Suppressor macrophage treated with lipopolysaccharide for 4 hours (primary cell): ENCODE measurements around the gene AIG1.

Source experiments
- DNase-seq: peaks from one replicate; pipeline ENCODE4 v3.0.0-alpha.2; 2020

The AIG1 gene

GRCh38 chr6:143204045-143204444, 143.4 kb downstream of the AIG1 start:
- DNase-seq: no peak

GRCh38 chr6:143205131-143205535, 144.4 kb downstream of the AIG1 start:
- DNase-seq: no peak

GRCh38 chr6:143205585-143205984, 144.9 kb downstream of the AIG1 start:
- DNase-seq: no peak

GRCh38 chr6:143205991-143206390, 145.3 kb downstream of the AIG1 start:
- DNase-seq: peak; percentile 4

- DNase-seq: no peak
Observed at GRCh38 chr6:143206550-143206949, 145.9 kb downstream of the AIG1 start.

GRCh38 chr6:143210420-143210819, 149.7 kb downstream of the AIG1 start:
- DNase-seq: no peak

GRCh38 chr6:143213859-143214376, 153.2 kb downstream of the AIG1 start:
- DNase-seq: no peak

- no peak for DNase-seq
Observed at GRCh38 chr6:143215363-143215762, 154.7 kb downstream of the AIG1 start.

GRCh38 chr6:143215771-143216170, 155.1 kb downstream of the AIG1 start:
- no peak for DNase-seq

GRCh38 chr6:143218233-143218632, 157.5 kb downstream of the AIG1 start:
- no peak for DNase-seq

- DNase-seq: no peak
Observed at GRCh38 chr6:143221698-143222097, 161.0 kb downstream of the AIG1 start.

- no peak for DNase-seq
Observed at GRCh38 chr6:143222310-143222709, 161.6 kb downstream of the AIG1 start.

GRCh38 chr6:143222801-143223231, 162.1 kb downstream of the AIG1 start:
- no peak for DNase-seq

- no peak for DNase-seq
Observed at GRCh38 chr6:143223895-143224294, 163.2 kb downstream of the AIG1 start.

GRCh38 chr6:143224516-143224915, 163.8 kb downstream of the AIG1 start:
- DNase-seq: no peak

GRCh38 chr6:143225929-143226328, 165.2 kb downstream of the AIG1 start:
- DNase-seq: no peak

- DNase-seq: no peak
Observed at GRCh38 chr6:143227675-143228074, 167.0 kb downstream of the AIG1 start.

GRCh38 chr6:143229400-143229799, 168.7 kb downstream of the AIG1 start:
- no peak for DNase-seq

- DNase-seq: peak; percentile 50
Observed at GRCh38 chr6:143232849-143233248, 172.2 kb downstream of the AIG1 start.

GRCh38 chr6:143233554-143234285, 173.0 kb downstream of the AIG1 start:
- DNase-seq: no peak

- DNase-seq: no peak
Observed at GRCh38 chr6:143234734-143235133, 174.0 kb downstream of the AIG1 start.

GRCh38 chr6:143236151-143236798, 175.6 kb downstream of the AIG1 start:
- no peak for DNase-seq

GRCh38 chr6:143238306-143238705, 177.6 kb downstream of the AIG1 start:
- DNase-seq: no peak

GRCh38 chr6:143241111-143241510, 180.4 kb downstream of the AIG1 start:
- no peak for DNase-seq
